Fibroblast of mammary gland (primary cell): ENCODE data around the gene SYTL4.
"Not testable (repeated sequence)": the region's sequence is repeated elsewhere in the genome, so short reads cannot be mapped to it uniquely, and the experiment has no call there.

Experiments
- DNase-seq: peaks from one replicate; pipeline ENCODE4 v3.0.0-alpha.2; 2010; ENCODE audit warnings: low read depth
- H3K4me3 ChIP-seq: 2 replicates; pipeline ENCODE4 v1.5.1; 2011; ENCODE audit warnings: low read depth, mild to moderate bottlenecking, low read length, moderate library complexity; ENCODE audit not compliant: control insufficient read depth
- TF ChIP-seq, protein P1 (sequence below): conservative IDR thresholded peaks from 2 replicates; pipeline ENCODE4 v1.5.1; 2011; ENCODE audit warnings: low read depth, low read length, inconsistent platforms; ENCODE audit not compliant: control insufficient read depth, insufficient read depth

The SYTL4 gene

DNA sequence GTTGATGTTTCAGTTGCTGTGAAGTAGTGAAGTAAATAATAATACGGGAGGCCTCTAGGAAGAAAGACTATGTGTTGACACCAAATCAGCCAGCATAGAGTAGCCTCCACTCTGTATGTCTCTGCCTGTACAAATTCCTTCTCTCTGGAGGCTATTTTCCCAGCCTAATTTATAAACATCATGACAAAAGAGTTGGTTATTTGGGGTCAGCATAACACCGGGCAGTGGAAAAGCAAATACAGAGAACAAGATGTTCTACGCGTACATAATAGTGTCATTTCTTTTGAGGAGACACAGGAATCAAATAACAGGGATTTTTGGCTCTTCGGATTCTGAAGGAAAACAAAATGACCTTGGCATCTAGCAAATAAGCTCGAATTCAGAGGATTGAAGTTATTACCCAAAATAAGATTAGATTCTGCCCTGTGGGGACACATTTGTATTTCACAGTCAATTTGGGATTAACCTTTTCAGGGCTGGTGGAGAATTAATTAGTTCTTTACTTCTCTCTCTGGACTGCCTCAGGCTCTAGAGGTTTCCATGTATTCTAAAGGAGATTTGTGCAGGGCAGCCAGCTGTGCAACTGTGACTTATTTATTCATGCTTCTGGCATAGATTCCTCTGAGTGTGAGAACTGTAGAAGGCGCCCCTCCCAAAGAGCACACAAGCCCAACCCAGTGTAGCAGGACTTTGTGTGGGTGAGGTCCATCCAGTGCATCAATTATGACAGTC, 14.1 kb upstream of the SYTL4 start:
- TF ChIP-seq, protein P1, sequence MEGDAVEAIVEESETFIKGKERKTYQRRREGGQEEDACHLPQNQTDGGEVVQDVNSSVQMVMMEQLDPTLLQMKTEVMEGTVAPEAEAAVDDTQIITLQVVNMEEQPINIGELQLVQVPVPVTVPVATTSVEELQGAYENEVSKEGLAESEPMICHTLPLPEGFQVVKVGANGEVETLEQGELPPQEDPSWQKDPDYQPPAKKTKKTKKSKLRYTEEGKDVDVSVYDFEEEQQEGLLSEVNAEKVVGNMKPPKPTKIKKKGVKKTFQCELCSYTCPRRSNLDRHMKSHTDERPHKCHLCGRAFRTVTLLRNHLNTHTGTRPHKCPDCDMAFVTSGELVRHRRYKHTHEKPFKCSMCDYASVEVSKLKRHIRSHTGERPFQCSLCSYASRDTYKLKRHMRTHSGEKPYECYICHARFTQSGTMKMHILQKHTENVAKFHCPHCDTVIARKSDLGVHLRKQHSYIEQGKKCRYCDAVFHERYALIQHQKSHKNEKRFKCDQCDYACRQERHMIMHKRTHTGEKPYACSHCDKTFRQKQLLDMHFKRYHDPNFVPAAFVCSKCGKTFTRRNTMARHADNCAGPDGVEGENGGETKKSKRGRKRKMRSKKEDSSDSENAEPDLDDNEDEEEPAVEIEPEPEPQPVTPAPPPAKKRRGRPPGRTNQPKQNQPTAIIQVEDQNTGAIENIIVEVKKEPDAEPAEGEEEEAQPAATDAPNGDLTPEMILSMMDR = no peak
- H3K4me3 ChIP-seq = no peak overlapping the region
- peak; percentile 6 for DNase-seq

GRCh38 chrX:100745205-100745604, 13.3 kb upstream of the SYTL4 start:
- DNase-seq = no peak
- TF ChIP-seq, protein P1 = no peak
- no peak overlapping the region for H3K4me3 ChIP-seq

DNA sequence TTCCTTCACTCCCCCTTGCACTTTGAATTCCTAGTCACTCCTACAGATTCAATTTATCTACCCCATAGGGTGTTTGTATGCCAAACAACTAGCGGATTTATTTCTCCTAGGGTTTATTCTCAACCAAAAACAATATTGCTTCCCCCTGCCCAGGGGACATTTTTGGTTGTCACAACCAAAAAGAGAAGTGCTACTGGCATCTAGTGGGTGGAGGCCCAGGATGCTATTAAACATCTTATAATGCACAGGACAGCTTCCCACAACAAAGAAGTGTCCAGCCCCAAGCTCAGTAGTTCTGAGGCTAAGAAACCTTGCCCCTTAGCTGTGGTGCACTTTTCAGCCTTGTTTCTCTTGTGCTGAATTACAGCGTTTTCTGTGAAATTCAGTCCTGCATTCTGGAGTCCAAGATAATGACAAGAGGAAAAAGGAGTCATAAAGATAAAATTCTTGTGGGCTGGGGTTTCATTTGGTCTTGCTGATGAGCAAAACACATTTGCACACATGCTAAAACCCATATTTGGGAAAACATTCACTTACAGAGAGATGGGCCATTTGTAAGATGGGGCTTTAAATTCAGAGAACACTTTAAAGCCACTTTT, 11.2 kb upstream of the SYTL4 start:
- TF ChIP-seq, protein P1 = no peak
- DNase-seq = no peak
- H3K4me3 ChIP-seq = no peak overlapping the region

DNA sequence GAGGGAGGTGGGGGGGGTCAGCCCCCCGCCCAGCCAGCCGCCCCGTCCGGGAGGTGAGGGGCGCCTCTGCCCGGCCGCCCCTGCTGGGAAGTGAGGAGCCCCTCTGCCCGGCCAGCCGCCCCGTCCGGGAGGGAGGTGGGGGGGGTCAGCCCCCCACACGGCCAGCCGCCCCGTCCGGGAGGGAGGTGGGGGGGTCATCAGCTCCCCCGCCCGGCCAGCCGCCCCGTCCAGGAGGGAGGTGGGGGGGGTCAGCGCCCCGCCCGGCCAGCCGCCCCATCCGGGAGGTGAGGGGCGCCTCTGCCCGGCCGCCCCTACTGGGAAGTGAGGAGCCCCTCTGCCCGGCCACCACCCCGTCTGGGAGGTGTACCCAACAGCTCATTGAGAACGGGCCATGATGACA, 7.9 kb downstream of the SYTL4 start:
- H3K4me3 ChIP-seq, DNase-seq: not testable (repeated sequence)

DNA sequence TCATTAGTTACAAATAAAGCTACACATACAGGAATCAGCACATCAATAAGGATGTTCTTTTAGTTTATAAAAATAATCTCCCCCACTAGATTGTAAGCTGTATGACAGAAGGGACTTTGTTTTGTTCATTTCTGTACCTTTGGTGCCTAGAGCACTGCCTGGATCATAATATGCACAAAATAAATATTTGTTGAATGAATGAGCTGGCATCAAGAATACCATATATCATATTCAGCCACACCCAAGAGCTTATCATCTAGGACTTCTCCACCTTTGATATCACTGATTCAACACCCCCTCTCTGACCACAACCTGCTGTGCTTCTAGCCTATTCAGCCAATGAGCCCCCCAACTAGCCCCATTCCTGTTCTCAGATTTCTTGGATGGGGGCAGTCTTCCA, 10.6 kb downstream of the SYTL4 start:
- TF ChIP-seq, protein P1 = no peak
- H3K4me3 ChIP-seq = no peak overlapping the region
- no peak for DNase-seq

DNA sequence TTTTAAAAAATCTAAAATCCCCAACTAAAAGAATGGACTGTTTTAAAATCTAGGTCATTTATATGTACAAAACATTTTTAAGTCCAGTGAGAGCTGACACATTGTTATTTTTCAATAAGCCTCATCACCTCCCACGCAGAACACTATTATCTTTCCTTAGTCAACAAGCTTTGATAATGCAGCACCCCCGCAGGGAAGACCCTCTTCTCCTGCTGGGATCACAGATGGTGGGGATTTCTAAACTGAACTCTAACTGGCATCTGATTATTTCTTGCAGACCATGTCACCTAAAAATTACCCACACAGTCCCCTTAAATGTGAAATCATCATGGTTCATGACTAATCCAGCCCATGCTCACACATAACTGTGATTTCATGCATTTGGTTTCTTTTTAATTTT, 11.6 kb downstream of the SYTL4 start:
- TF ChIP-seq, protein P1 = no peak
- H3K4me3 ChIP-seq = no peak overlapping the region
- DNase-seq = peak; percentile 14

- H3K4me3 ChIP-seq = no peak overlapping the region
These were observed 12.8 kb downstream of the SYTL4 start for GRCh38 chrX:100719139-100719538.

More at GRCh38 chrX:100719139-100719538, 12.8 kb downstream of the SYTL4 start:
- no peak for DNase-seq
- TF ChIP-seq, protein P1 = no peak
